Body of pancreas (tissue), 4 donors: Measurements from ENCODE around the gene RGN.

Experiments used
- CTCF ChIP-seq, 7 experiments: fragments of 450-650 bp in 4 of 7; fragments of 200-600 bp in 3 of 7; sonication (generic) in 3 of 7; IDR thresholded peaks; one replicate each; pipeline ENCODE4 v1.5.1; 2016 to 2019; ENCODE audit warnings: antibody characterized with exemption in 7 of 7
- POLR2A ChIP-seq, 3 donors: fragments of 450-650 bp; IDR thresholded peaks; one replicate each; pipeline ENCODE4 v1.6.1; 2016; ENCODE audit warnings: antibody characterized with exemption in 3 of 3, mild to moderate bottlenecking in 2 of 3

- TF ChIP-seq CTCF (IDR thresholded peaks at IDR 0.05) (no peak), POLR2A (IDR thresholded peaks at IDR 0.05) (no peak)
These were observed 18.8 kb downstream of the RGN start for GRCh38 chrX:47097018-47097417.
